ENCODE results near the gene NOL11.
"Not testable (repeated sequence)": the region's sequence is repeated elsewhere in the genome, so short reads cannot be mapped to it uniquely, and the experiment has no call there.

NOL11 gene

DNA sequence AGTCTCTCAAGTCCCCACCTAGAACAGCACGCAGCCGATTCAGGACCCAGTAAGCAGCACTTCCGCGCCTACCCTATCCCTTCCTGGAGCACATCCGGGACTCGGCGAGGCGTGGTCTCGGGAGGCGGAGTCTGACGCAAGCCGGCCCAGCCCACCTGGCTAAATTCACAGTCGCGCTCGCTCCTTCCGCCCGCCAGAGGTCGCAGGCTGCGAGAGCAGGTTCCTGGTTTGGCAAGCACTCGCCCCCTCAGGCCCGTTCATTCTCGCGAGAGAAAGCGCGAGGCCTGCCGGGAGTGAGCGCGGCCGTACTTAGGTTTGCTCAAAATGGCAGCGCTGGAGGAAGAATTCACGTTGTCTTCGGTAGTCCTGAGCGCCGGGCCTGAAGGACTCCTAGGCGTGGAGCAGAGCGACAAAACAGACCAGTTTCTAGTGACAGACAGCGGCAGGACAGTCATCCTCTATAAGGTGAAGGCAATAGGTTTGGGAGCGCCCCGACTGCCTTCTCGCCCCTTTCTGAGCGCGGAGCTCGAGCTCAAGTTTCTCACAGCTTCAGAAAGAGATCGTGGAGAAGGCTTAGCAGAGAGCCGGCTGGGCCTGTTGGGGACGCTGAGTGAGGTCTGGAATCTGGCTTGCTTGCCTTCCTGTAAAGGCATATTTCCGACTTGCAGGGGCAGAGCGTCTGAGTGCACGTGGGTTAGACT, at the start of gene NOL11:
TSS of gene NOL11 (plus strand) at position 313 of the 701 bp plus-strand sequence. CDS start at position 325, 12 bp downstream.
- DNase-seq, result peak; percentile 69

DNA sequence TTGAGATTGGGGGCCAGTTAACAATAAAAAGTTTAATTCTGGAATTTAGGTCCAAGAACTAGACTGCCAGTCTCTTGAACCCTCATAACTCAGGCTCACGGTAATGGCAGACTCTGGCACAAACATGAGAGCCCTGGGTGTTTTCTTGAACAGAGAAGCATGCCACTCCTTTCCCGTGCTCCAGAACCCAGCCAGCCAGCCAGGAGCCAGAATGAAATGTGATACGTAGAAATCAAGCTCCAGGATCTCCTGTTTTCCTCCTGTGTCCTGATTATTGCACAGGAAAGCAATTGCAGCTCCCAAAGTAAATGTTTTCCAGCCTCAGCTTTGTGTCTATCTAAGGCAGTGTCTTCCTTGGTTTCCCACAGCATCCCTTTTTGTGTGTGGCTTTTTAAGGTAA, 46.2 kb upstream of the NOL11 start:
- peak; percentile 19 for DNase-seq

DNA sequence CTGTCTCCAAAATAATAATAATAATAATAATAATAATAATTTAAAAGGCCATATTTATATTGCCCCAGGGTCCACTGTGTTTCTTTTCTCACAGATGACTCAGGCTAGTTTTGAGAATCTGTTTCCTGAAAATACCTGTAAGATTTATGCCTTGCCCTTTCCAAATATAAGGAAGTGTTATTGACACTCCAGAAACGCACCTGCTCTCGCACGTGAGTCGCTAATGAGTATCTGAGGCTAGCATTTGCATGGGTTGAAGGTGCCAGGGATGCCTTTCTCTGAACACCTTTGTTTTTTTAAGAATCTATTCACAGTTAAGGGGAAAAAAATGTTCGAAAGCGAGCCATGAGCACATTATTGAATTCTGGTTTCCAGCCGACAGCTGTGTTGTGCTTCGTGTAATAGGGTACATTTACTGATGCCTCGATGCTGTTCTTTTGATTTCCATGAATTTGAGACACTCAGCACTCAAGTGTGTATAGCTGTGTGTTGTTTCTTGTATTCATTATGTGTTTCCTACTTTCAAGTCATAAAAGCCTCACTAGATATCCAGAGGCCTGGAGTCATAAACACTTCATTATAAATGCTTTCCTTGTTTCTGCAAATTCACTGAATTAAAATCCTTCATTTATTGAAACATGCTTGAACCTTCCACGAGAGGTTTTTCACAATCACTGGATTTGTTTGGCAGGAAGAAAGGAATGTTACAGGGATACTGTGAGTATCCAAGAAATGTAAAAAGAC, 45.0 kb upstream of the NOL11 start:
- DNase-seq, result peak; percentile 25

DNA sequence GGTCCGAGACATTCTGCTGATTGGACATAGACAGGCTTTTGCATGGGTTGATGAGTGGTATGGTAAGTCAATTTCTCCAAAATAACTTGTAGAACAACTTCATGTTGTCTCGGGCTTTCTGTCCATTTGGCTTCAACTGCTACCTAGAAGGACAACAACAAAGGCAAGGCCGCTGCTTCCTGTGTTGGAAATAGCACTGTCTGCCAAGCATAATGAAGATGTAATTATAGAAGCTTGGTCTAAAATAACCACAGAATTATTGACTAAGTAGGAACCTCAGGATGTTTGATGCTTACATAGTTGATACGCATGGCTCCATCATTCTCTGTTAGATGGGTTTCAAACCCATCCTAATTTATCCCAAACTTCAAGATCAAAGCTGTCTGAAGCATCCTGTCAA, 42.3 kb upstream of the NOL11 start:
- DNase-seq, result no peak

DNA sequence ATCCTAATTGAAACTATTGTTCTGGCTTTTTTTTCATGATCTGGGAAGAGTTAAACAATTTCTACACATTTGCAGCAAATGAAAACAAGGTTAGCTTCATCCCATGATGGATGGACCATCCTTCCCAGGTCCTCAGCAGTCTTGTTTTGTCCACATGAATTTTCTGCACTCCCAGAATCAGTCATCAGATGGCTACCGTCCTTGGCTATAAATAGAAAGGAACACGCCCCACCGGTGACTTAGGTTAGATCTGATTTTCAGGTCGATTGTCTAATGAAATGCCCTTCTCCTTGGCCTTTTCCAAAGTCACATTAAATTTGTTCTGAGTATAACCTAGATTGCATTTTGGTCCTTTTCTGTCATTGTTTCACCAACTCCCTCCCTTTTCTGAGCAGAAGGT, 41.4 kb upstream of the NOL11 start:
- no peak for DNase-seq

DNA sequence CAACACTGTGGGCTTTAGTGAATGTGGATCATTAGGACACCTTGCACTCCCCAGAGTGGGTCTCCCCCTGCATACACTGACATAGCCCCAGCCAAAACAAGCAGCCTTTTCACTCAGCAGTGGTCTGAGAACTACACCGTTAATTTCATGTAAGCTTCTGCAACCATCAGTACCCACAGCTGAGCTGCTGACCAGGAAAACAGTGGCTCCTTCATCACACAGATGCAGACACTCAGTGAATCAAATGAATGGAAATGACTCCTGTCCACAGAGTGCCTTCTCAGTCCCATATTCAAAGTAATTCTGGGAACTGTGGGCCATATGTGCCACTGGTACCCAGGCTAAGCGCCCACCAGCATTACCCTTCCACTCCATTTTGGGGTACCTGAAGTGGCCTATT, 39.3 kb upstream of the NOL11 start:
- DNase-seq, result no peak

DNA sequence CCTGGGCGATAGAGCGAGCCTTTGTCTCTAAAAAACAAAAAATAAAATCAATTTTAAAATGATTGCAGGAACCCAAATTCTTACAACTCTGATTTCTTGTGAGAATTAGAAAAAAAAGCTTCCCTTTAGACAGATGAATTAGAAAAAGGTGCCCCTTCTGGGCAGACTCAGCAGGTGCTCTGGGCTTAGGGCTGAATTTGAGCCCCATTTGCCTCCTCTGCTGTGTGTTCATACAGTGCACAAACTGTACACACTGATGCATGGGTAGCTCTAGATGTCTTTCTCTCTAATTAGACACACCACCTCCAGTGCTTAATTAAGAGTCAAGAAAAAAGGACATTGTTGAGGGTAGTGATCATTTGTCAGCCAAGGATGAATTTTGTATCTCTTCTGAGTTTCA, 38.5 kb upstream of the NOL11 start:
- no peak for DNase-seq

DNA sequence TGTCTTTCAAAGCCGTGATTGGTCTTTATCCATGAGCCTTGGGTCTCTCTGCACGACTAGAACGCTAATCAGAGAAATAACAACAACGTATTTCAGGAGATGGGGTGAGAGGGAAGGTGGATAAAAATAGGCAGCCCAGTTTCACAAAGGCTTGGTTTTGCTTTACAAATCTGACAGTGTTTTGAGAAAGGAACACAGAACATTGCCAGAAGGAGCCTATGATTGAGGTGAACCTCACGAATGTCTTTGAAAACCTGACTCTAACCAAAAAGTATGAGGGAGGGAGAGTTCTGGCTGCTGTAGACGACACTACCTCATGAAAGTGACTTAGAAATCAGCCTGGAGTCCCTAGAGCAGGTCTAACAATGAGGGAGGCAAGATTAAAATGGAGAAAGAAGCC, 38.0 kb upstream of the NOL11 start:
- DNase-seq, result no peak

DNA sequence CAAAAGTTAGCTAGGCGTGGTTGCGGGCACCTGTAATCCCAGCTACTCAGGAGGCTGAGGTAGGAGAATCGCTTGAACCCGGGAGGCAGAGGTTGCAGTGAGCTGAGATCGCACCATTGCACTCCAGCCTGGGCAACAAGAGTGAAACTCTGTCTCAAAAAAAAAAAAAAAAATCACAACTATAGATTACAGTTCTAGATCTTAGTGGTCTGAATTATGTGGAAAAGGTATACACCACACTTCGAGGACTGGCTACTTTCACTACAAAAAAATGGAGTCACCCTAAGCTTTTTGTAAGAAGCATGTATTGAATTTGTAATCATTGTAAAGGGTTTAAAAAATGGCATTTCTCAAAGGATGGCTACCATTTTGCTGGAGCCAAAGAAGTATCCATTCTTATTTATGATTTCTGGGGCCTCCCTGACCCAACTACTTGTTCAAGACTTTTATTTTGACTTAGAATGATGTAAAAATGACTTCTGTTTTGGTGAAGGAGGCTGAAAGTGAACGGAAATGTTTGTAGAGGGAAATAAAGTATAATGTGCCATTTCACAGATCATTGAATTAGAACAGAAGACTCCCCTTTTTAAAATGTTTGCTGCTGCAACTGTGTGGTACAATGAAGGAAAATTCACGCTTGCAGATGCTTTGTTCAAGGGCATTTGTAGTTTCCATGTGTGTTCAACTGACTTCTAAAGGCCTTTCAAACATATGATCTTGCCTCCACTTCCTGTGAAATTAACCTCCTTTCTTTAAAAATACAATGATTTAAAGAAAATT, 37.1 kb upstream of the NOL11 start:
- no peak for DNase-seq

DNA sequence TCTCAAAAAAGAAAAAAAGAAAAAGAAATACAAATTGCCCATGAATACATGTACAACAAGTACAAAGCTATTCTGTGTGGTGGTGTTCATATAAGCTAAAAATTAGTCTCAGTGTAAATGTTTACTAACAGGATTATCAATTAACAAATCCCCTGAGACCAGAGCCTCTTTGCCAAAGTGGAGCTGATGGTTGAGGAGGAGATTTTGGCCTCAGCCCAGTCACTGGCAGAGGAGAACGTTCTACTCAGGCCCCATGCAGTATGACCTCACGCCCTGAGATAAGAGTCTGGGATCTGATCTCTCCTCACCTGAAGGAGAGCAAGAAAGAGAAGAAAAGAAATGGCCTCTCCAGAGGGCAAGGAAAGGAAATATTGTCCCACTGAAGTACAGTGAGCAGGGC, 35.5 kb upstream of the NOL11 start:
- no peak for DNase-seq

DNA sequence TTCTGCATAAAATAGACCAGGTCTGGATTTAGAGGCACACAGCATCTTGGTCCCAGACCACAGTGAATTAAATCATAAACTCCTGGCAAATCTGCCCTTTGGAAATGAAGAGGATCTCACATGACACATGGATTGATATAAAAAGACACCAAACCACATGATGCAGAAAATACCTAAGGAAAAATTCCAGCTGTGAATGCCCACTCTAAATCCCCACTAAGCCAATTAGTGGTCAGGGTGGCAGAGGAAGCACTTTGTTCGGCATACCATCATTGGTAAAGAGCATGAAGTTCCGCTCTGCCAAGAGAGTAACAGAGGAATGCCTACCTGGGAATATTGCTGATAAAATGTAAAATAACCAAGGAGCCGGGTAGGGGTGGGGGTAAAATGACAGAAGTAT, 32.4 kb upstream of the NOL11 start:
- no peak for DNase-seq

DNA sequence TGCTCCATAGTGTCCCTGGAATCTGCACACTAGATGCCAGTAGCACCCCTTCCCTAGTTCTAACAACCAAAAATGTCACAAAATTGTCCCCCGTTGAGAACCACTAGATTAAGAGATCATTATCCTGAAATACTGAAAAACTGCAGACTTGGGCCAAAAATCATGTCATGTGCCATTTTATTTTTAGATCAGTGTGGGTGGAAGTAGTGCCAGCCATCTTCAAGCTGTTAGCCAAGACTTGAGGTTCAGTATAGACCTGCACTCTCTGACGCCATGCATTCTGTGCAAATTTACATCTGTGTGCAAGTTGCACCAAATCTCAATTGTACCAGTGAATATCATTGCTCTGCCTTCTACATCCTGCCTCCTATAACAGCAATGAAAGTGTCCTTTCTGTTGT, 31.5 kb upstream of the NOL11 start:
- DNase-seq, result no peak

DNA sequence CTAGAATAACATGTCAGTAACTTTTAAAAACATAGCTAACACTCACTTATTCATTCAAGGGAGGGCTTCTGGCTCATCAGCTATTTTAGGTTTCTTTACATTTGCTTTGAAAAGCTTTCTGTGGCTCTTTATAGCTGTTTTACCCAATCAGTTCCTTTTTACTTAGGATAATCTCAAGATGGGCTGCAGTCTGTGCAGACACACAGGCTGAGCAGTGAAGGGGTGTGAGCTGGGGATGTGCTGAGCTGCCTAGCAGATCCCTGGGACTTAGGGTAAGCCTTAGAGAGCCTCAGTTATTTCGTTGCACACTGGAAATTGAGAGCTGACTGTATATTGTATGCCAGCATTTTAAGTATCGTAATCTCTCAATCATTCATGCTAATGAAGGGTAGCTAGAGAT, 30.2 kb upstream of the NOL11 start:
- DNase-seq, result no peak

DNA sequence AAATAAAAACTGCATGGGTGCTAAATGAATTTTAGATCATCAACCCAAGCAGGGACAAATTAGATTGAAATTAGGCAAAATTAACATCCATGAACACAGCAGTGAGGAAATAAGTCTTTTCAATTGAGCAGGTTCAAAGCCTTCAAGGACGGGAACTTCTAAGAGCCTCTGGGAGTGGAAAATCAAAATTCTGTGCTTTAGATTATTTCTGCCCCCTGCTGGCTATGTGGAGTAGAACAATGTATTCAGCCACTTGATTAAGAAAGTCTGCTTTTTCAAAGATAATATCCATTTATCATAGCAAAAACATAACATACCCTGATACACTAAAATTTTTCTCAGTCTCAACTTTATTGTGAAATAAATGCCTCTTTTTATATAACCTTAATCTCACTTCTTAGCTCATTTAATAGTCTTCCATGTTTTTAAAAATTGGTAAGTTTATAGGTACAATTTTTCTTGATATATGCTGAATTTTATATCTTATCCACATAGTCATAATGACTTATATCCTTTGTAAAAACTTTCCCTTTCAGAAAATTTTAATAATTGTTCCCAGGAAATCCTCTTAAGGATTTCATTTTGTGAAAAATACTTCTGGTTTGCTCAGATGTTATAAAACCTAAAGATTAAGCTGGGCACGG, 28.1 kb upstream of the NOL11 start:
- DNase-seq, result peak; percentile 57

DNA sequence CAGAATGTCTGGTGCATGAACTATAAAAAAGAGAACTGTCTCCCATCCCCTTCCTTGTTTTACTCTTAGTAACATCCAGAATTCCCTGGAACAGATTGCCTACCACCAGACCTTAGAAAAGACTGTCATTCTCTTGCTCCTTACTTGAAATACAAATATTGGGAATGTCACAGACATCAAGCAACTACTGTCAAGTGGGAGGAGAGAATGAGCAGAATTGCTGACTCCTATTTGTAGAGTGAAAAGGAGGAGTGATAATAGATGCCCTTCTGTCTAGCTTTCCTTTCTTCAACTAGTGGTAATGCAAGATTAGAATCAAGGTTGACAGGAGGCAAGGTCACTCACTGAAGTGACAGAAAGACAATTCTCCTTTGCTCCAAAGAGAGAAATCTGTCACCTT, 23.9 kb upstream of the NOL11 start:
- no peak for DNase-seq

DNA sequence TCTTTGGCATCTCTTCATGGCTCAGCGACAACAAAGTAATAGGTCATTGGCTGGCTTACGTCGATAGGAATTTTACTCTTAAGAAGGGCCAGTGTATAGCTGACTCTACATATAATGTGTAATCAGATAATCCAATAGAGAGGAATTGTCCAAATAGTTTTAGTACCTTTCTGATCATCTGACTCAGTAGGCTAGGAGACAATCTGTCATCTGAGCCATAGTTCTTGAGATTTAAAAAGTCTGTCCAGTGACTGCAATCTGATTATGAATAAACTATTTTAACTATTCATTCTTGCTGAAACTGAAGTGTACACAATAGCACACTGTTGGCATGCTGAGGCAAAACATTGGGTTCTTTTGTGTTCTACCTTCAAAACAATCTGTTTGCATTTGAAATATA, 21.4 kb upstream of the NOL11 start:
- DNase-seq, result no peak

DNA sequence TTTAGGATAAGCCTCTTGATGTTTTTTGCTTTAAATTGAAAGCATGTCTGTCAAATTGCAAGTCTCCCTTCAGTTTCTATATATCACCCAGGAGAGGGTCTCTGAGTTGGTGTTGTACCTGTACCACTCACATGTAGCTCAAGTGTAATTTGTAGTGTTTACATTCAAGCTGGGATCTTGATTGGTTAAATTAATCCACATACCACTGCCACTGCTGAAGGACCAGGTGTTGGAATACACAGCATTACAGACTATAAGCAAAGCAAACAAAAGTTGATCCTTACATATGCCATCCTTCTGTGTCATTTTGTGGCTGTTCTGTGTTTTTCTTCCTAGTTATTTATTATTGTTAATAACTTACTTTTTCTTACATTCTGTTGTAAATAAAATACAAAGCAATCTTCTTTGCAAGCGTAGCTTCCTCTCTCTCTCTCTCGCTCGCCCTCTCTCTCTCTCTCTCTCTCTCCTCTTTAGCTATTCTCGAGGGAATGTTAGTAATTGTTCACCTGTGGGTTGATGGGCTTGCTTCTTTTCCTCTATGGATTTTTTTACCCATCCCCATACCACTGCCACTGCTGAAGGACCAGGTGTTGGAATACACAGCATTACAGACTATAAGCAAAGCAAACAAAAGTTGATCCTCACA, 20.8 kb upstream of the NOL11 start:
- peak; percentile 57 for DNase-seq

DNA sequence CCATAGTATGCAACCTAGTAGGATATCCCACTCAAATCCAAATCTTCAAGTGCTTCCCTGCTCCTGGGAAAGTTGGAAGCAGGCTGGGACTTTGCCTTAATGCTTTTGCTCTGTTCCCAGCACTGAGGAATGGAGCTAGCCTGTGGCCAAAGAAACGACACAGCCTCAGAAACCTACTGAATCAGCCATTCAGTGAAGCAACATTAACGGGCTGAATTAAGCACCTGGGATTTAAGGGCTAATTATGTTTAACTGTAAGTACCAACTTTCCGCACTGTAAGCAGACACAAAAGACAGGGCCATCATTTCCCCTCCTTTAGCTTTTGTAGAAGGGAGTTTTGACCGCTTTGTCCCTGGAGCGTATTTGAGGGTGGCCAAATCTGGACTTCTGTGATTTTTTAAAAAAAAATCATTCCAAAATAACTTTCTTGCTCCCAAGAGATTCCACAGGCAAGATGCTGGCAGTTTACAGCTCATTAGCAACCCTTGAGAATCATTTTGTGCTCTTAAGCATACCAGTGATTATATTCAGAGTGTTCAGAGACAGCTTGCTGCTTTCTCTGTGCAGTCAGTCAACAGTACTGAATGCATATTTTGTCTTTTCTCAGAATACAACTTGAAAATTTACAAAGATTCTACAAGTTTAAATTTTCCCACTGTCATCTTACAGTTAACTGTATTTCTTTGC, 17.6 kb upstream of the NOL11 start:
- DNase-seq, result no peak

DNA sequence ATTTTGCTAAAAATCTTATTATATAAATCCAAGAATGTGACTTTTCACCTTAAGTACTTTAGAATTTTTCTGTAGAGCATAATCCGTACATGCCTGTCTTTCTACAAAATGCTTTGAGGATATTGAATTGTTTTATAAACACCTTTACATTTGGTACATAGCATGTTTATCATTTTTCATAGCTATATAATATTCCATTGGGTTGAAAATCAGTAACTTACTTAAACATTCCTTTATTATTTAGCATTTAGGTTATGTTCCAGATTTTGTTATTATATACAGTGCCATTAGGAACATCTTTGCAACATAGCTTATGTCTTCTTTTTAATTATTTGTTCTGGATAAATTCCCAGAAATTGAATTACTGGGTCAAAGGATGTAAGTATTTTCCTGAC, 17.0 kb upstream of the NOL11 start:
- no peak for DNase-seq

DNA sequence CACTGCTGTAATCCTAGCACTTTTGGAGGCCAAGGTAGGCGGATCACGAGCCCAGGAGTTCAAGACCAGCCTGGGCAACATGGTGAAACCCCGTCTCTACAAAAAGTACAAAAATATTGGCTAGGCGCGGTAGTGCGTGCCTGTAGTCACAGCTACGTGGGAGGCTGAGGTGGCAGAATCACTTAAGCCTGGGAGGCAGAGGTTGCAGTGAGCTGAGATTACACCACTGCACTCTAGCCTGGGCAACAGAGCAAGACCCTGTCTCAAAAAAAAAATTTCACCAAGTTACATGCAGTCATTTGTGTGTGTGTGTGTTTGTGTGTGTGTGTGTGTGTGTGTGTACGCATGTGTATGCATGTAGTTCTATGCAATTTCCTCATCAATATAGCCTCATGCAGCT, 14.9 kb upstream of the NOL11 start:
- DNase-seq, result not testable (repeated sequence)

DNA sequence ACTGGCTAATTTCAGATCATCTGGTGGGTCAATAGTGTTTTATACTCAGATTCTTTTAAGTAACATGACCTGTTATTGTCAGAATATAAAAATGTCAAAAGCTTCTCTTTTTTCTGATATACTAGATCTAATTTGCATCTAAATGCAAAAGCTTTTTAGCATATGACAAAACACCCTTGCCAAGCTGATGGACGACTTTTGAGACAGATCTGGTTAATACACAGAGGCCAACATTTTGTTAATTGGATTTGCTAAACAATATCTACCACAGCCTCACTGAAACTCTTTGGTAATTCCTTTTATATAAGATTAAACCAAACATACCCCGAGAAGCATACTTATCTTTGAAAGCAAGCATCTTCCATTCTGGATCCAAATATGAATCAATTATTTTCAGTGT, 10.3 kb upstream of the NOL11 start:
- DNase-seq, result no peak

DNA sequence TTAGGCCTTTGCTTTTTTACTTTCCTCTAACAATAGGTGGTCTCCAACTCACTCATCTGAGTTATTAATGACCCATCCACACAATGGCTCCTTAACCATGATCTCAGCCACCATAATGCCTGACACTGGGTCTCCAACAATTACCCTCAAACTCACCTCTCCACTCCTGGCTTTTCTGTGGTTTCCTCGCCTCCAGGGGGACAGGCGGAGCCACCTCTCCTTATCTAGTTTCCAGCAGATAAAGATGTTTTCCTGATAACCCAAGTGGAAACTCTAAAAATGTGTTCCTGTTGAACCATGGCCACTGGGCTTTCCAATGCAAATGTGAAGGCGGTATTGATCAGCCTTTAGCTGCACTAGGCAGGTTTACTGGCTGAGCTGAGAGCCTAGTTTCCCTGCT, 9.4 kb upstream of the NOL11 start:
- no peak for DNase-seq

Measured in NCI-H187 treated with DMSO at 0.1 percent for 48 hours (cell line).